Camera-type eye (tissue), 1 donor: Measurements from ENCODE around the gene YJU2. TPM values are rescaled to one million over a fixed set of nuclear protein-coding genes. Genes with fewer than 3 reads are reported as not detected.

Experiments
- total RNA-seq: library from RNA; depleted of rRNA; stranded (reverse); fragments of >200 nt; gene quantifications from one replicate; pipeline ENCODE4 v1.2.3, GENCODE V29; 2014

YJU2 gene
- 23.4 TPM for total RNA-seq

GRCh38 chr19:4246767-4247593 lies at the start of gene YJU2:
TSS of gene YJU2 (plus strand) at chr19:4247080. CDS start at chr19:4247147, 67 bp downstream.

GRCh38 chr19:4229179-4229931 lies 17.5 kb upstream of the YJU2 start, which contains the start of gene EBI3:
TSS of gene EBI3 (plus strand) at chr19:4229523. CDS start at chr19:4229551, 28 bp downstream.

GRCh38 chr19:4278419-4279266 lies 31.8 kb downstream of the YJU2 start, which contains the start of gene SHD:
TSS of gene SHD (plus strand) at chr19:4279266. CDS start at chr19:4280064, 798 bp downstream.

GRCh38 chr19:4302243-4302640 lies 55.4 kb downstream of the YJU2 start, which contains the start of gene TMIGD2:
TSS of gene TMIGD2 (minus strand) at chr19:4302389. CDS start at chr19:4302385, 4 bp downstream.

GRCh38 chr19:4304538-4305256 lies 57.8 kb downstream of the YJU2 start, which contains the start of gene FSD1:
TSS of gene FSD1 (plus strand) at chr19:4304598. CDS start at chr19:4304747, 149 bp downstream.

Other genes starting within 250 kb of the YJU2 start
- 27.4 TPM for gene PIAS4, start 239.3 kb upstream of the YJU2 start, total RNA-seq
- 33.2 TPM for gene ZBTB7A, start 180.2 kb upstream of the YJU2 start, total RNA-seq
- gene MAP2K2, start 123.0 kb upstream of the YJU2 start, total RNA-seq = 86.9 TPM
- gene CREB3L3, start 93.4 kb upstream of the YJU2 start, total RNA-seq = not detected
- gene SIRT6, start 64.5 kb upstream of the YJU2 start, total RNA-seq = 10.0 TPM
- gene ANKRD24, start 64.4 kb upstream of the YJU2 start, total RNA-seq = 4.0 TPM
- 0.77 TPM for gene EBI3, start 17.6 kb upstream of the YJU2 start, total RNA-seq
- gene SHD, start 32.2 kb downstream of the YJU2 start, total RNA-seq = 11.7 TPM
- 0.49 TPM for gene TMIGD2, start 55.3 kb downstream of the YJU2 start, total RNA-seq
- 16.4 TPM for gene FSD1, start 57.5 kb downstream of the YJU2 start, total RNA-seq
- 7.3 TPM for gene STAP2, start 91.7 kb downstream of the YJU2 start, total RNA-seq
- gene MPND, start 96.5 kb downstream of the YJU2 start, total RNA-seq = 11.1 TPM
- 38.6 TPM for gene SH3GL1, start 153.5 kb downstream of the YJU2 start, total RNA-seq
- 12.3 TPM for gene CHAF1A, start 155.6 kb downstream of the YJU2 start, total RNA-seq
- 84.2 TPM for gene UBXN6, start 210.7 kb downstream of the YJU2 start, total RNA-seq
- 53.3 TPM for gene HDGFL2, start 225.2 kb downstream of the YJU2 start, total RNA-seq